ENCODE measurements around the gene DIRAS2.

Gene DIRAS2

DNA sequence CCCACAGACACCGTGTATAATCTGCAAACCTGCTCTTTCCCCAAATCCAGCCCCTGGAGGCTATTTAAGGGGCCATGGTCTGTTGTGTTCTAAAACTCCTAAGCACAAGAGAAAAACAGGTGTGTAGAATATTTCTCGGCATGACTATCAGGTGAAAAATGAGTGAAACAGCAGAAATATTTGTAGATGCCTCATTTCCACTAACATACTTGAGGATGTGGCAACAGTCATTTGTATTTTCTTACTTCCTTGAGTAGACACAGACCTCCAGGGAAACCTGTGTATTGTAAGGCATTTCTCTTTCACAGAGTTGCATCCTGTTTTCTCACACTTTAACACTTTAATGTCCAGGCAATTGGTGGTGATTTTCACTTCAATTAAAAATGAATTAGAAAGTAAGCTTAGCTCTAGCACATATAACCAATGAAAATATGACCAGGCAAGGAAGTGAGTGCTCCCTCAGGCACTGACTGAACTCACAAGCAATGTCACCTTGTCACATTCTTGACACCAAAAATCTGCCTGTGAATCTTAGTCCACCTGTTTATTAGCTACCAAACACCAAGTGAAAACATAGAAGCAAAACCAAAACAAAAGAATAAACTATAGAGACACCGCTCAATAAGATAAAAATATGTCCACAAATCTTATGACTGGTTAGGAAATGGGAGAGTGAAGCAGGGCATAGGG lies 64.4 kb downstream of the DIRAS2 start:
- ATAC-seq (no peak), DNase-seq (no peak)
- H3K9me3 Mint-ChIP-seq, result no peaks in the 10 kb centered on the region
- H3K36me3 Mint-ChIP-seq (ENCODE audit: low read depth), result no peaks in the 10 kb centered on the region
- no peaks in the 10 kb centered on the region for H3K4me1 Mint-ChIP-seq
- H3K27ac Mint-ChIP-seq, result no peak overlapping the region
- peaks cover 5% of the 10 kb centered on the region for H3K27me3 Mint-ChIP-seq
- no peak overlapping the region for H3K4me3 Mint-ChIP-seq

GRCh38 chr9:90569511-90569910 lies 73.1 kb downstream of the DIRAS2 start:
- Mint-ChIP-seq H3K4me1 (no peaks in the 10 kb centered on the region), H3K27me3 (peaks cover 8% of the 10 kb centered on the region), H3K36me3 (ENCODE audit: low read depth) (no peaks in the 10 kb centered on the region), H3K9me3 (no peaks in the 10 kb centered on the region), H3K27ac (no peak overlapping the region), H3K4me3 (no peak overlapping the region)
- no peak for ATAC-seq
- no peak for DNase-seq

DNA sequence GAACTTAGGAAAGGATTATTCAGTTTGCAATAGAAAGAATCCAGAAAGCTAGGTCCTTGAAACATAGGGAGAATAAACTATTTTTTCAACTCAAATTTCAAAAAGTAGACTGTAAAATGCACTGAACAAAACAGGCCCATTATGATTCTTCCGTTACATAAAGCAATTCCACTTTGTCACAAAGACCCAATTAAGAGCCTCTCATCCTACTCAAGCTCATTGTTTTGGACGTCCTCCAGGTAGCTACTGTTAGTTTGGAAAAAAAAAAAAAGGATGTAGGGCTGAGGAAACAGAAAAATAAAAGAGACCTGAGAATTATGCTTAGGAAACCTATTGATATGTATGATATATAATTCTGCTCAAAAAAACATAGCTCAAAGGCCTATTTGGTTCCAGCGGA lies 74.0 kb downstream of the DIRAS2 start:
- no peaks in the 10 kb centered on the region for H3K4me1 Mint-ChIP-seq
- peaks cover 8% of the 10 kb centered on the region for H3K27me3 Mint-ChIP-seq
- no peaks in the 10 kb centered on the region for H3K9me3 Mint-ChIP-seq
- ATAC-seq (no peak), DNase-seq (no peak)
- no peak overlapping the region for H3K4me3 Mint-ChIP-seq
- H3K36me3 Mint-ChIP-seq (ENCODE audit: low read depth), result no peaks in the 10 kb centered on the region
- no peak overlapping the region for H3K27ac Mint-ChIP-seq

DNA sequence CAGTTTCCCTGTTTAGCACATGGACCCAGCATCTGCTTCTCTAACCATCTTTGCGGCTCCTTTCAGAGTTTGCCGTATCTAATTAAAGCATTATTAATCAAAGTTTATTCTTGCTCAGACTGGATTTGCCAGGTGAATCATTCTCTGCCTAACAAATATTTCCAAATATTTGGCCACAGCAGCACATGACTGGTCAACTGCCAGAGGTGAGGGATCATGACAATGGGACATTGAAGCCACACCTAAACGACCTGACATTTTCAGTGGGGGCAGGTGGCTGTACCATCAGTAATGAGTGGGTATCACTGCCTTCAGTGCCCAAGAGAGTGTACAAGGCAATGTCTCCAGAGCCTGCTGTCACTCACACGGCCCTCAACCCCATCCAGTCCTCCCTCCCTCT lies 80.4 kb downstream of the DIRAS2 start:
- no peak overlapping the region for H3K27ac Mint-ChIP-seq
- H3K27me3 Mint-ChIP-seq, result no peaks in the 10 kb centered on the region
- H3K36me3 Mint-ChIP-seq (ENCODE audit: low read depth), result no peaks in the 10 kb centered on the region
- DNase-seq (no peak), ATAC-seq (no peak)
- no peaks in the 10 kb centered on the region for H3K9me3 Mint-ChIP-seq
- no peak overlapping the region for H3K4me3 Mint-ChIP-seq
- no peaks in the 10 kb centered on the region for H3K4me1 Mint-ChIP-seq

All from activated naive CD8-positive, alpha-beta T cell treated with anti-CD3 and anti-CD28 coated beads, Interleukin-2, amount 50 U/mL, for 24 hours (primary cell).